Endothelial cell of umbilical vein (primary cell): Measurements from ENCODE around the gene FMNL3.

Source experiments
- FOS ChIP-seq: IDR thresholded peaks from 2 replicates; pipeline ENCODE4 v1.6.1; 2011; ENCODE audit warnings: mild to moderate bottlenecking, low read length, moderate library complexity, borderline replicate concordance; ENCODE audit not compliant: insufficient read depth
- POLR2A ChIP-seq: IDR thresholded peaks from 2 replicates; pipeline ENCODE4 v1.6.1; 2012; ENCODE audit warnings: low read depth, mild to moderate bottlenecking, control low read depth, low read length
- TF ChIP-seq, protein P1 (sequence below), 2 donors: IDR thresholded peaks; 1 replicate in 1 of 2; 2 replicates in 1 of 2; pipeline ENCODE4 v1.5.1; 2011; ENCODE audit warnings: low read length in 2 of 2, mild to moderate bottlenecking in 2 of 2, moderate library complexity in 2 of 2, control low read depth in 1 of 2, inconsistent platforms in 1 of 2, low read depth in 1 of 2; ENCODE audit not compliant: insufficient read depth in 1 of 2; ENCODE audit errors: extremely low read depth in 1 of 2
- TF ChIP-seq, protein P2 (sequence below): IDR thresholded peaks from 2 replicates; pipeline ENCODE4 v1.6.1; 2011; ENCODE audit not compliant: insufficient read depth, insufficient read length

DNA sequence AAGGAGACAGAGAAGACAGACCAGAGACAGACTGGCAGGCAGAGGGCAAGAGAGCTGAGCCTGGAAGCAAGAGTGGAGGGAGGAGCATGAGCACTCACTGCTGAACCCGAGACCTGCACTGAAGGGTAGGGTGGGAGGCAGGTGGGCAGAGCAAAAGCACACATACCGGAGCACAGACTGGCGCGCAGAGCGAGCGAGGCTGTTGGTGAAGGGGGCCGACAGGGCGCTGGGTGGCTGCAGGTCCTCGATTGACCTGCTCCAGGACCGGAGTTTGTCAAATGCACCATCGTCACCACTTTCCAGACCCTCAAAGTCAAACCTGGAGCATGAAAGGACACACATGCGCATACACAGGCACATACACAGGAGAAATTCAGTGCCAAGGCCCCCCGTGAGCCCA lies 48.9 kb downstream of the FMNL3 start:
- TF ChIP-seq, protein P1, sequence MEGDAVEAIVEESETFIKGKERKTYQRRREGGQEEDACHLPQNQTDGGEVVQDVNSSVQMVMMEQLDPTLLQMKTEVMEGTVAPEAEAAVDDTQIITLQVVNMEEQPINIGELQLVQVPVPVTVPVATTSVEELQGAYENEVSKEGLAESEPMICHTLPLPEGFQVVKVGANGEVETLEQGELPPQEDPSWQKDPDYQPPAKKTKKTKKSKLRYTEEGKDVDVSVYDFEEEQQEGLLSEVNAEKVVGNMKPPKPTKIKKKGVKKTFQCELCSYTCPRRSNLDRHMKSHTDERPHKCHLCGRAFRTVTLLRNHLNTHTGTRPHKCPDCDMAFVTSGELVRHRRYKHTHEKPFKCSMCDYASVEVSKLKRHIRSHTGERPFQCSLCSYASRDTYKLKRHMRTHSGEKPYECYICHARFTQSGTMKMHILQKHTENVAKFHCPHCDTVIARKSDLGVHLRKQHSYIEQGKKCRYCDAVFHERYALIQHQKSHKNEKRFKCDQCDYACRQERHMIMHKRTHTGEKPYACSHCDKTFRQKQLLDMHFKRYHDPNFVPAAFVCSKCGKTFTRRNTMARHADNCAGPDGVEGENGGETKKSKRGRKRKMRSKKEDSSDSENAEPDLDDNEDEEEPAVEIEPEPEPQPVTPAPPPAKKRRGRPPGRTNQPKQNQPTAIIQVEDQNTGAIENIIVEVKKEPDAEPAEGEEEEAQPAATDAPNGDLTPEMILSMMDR (IDR thresholded peaks at IDR 0.05; ENCODE audit: extremely low read depth in 1 of 2, insufficient read depth in 1 of 2, low read depth in 1 of 2, low read length in 2 of 2) = no peak
- TF ChIP-seq FOS (no peak), POLR2A (no peak)
- TF ChIP-seq, protein P2, sequence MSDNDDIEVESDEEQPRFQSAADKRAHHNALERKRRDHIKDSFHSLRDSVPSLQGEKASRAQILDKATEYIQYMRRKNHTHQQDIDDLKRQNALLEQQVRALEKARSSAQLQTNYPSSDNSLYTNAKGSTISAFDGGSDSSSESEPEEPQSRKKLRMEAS = no peak
